Vagina (tissue), 2 donors: ENCODE data around the gene PET100. TPM values are rescaled to one million over a fixed set of nuclear protein-coding genes. Genes with fewer than 3 reads are reported as not detected.

Experiments
- DNase-seq, 2 donors: peaks; one replicate each; pipeline ENCODE4 v3.0.0-alpha.2; 2017; ENCODE audit errors: extremely low spot score in 2 of 2
- H3K27ac ChIP-seq: fragments of 200-600 bp; sonication (generic); one replicate; pipeline ENCODE4 v1.5.1; 2019
- H3K27me3 ChIP-seq: fragments of 200-600 bp; sonication (generic); one replicate; pipeline ENCODE4 v1.5.1; 2019
- H3K36me3 ChIP-seq, 2 donors: fragments of 200-600 bp; sonication (generic); one replicate each; pipeline ENCODE4 v1.5.1; 2017 to 2019
- H3K4me1 ChIP-seq: fragments of 200-600 bp; sonication (generic); one replicate; pipeline ENCODE4 v1.5.1; 2019
- H3K4me3 ChIP-seq, 2 donors: fragments of 200-600 bp; sonication (generic); 1 replicate in 1 of 2; 2 replicates in 1 of 2; pipeline ENCODE4 v1.5.1; 2016 to 2019
- H3K9me3 ChIP-seq: fragments of 200-600 bp; sonication (generic); one replicate; pipeline ENCODE4 v1.5.1; 2019
- POLR2A ChIP-seq, 2 donors: fragments of 450-650 bp; IDR thresholded peaks; one replicate each; pipeline ENCODE4 v1.6.1; 2017; ENCODE audit warnings: antibody characterized with exemption in 2 of 2, mild to moderate bottlenecking in 2 of 2, moderate library complexity in 2 of 2
- POLR2AphosphoS5 ChIP-seq, 2 donors: sonication (generic); formaldehyde crosslinking; IDR thresholded peaks; one replicate each; pipeline ENCODE4 v1.9.0; 2017; ENCODE audit warnings: antibody characterized with exemption in 2 of 2, mild to moderate bottlenecking in 2 of 2, low read depth in 1 of 2; ENCODE audit not compliant: insufficient read depth in 1 of 2
- intact Hi-C: fragments of 100-400 bp; cut with DNase I; formaldehyde crosslinking; loops from one replicate; pipeline ENCODE4 v1.15.1; 2023
- total RNA-seq: library from RNA; depleted of rRNA; stranded (reverse); fragments of >200 nt; gene quantifications from one replicate; pipeline ENCODE4 v1.2.3, GENCODE V29; 2016
- TF ChIP-seq, protein P1 (sequence below), 3 experiments: fragments of 450-650 bp in 2 of 3; fragments of 200-600 bp in 1 of 3; sonication (generic) in 1 of 3; IDR thresholded peaks; one replicate each; pipeline ENCODE4 v1.5.1; 2017 to 2019; ENCODE audit warnings: antibody characterized with exemption in 3 of 3, mild to moderate bottlenecking in 2 of 3, moderate library complexity in 2 of 3

Gene PET100
- total RNA-seq, 1 donor from 2014 or later = 16.7 TPM

DNA sequence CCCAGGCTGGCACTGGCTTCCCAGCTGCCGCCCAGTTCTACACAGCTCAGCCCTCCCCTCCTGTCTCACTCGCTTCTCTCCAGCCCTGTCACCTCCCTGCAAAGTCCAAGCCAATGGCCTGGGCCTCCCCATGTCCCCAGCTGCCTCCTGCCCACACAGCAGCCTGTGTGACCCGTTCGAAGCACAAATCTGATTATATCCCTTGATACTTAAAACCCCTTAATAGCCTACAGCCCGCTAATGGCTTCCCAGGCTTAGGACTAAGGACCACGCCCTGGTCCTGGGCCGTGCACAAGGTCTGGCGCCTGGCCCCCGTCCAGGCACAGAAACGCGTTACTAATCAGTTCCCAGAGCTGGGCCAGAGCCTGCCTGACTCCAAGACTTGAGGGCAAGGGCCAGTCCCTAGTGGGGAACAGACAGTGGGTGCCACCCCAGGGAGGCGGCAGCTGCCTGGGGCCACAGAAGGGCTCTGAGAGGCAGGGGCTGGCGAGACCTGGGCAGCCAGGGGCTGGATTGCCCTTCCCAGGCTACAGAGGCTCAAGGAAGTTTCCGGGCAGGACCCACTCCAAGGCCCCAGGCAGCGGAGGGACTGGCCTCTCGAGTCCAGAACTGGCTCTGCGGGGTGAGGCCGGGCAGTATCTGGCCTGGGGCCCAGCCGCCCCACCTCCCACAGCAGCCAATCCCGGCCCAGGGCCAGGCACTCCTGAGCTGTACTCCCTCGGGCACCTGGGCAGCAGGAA is 10.7 kb upstream of the PET100 start:
- Histone ChIP-seq H3K27ac (peak overlapping the region; percentile 39), H3K4me3 (no peak overlapping the region), H3K9me3 (no peaks in the 10 kb centered on the region), H3K4me1 (no peaks in the 10 kb centered on the region), H3K27me3 (no peaks in the 10 kb centered on the region), H3K36me3 (peaks cover 0 to 56% of the 10 kb centered on the region in 2 donors)
- TF ChIP-seq, protein P1, sequence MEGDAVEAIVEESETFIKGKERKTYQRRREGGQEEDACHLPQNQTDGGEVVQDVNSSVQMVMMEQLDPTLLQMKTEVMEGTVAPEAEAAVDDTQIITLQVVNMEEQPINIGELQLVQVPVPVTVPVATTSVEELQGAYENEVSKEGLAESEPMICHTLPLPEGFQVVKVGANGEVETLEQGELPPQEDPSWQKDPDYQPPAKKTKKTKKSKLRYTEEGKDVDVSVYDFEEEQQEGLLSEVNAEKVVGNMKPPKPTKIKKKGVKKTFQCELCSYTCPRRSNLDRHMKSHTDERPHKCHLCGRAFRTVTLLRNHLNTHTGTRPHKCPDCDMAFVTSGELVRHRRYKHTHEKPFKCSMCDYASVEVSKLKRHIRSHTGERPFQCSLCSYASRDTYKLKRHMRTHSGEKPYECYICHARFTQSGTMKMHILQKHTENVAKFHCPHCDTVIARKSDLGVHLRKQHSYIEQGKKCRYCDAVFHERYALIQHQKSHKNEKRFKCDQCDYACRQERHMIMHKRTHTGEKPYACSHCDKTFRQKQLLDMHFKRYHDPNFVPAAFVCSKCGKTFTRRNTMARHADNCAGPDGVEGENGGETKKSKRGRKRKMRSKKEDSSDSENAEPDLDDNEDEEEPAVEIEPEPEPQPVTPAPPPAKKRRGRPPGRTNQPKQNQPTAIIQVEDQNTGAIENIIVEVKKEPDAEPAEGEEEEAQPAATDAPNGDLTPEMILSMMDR (IDR thresholded peaks at IDR 0.05) = no peak
- TF ChIP-seq POLR2AphosphoS5 (IDR thresholded peaks at IDR 0.05; ENCODE audit: insufficient read depth in 1 of 2, low read depth in 1 of 2) = peak in 1 of 2 donors; percentile 21
- no peak for TF ChIP-seq POLR2A (IDR thresholded peaks at IDR 0.05)
- intact Hi-C loops = no loop called here
- no peak for DNase-seq

DNA sequence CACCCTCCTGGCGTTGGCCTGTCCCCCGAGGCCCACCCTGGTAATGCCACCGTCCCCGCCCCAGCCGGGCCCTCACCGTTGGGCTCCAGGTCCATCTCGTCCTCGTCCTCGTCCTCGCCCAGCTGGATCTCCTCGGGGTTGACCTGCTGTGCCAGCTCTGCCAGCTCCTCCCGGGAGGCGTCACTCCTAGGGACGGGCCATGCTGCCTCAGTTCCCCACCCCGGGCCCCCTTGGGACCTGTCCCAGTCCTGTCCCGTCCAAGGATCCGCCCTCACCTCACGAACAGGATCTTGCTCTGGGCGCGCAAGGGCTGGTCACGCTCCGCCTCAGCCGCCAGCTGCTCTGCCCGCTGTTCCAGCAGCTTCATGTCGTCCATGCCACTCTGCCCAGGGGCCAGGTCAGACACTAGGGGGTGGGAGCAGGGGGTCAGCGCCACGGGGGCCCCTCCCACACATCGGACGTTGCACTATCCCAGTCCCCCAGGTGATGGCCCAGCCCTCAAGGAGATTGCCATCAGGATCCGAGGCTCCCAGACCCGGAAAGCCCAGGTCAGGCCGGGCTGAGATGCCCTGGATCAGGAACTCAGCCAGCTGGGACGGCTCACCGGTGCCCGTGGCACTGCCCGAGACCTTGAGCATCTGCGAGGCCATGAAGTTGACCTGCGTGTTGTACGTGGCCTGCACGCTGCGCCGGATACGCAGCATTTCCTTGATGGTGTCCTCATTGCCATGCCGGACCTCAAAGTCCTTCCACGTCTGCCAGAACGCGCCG is 9.7 kb upstream of the PET100 start:
- DNase-seq = no peak
- Histone ChIP-seq H3K27ac (peak overlapping the region; percentile 39), H3K27me3 (no peaks in the 10 kb centered on the region), H3K4me1 (no peaks in the 10 kb centered on the region), H3K36me3 (peaks cover 0 to 65% of the 10 kb centered on the region in 2 donors), H3K4me3 (no peak overlapping the region), H3K9me3 (no peaks in the 10 kb centered on the region)
- intact Hi-C loops = no loop called here
- TF ChIP-seq, protein P1 (IDR thresholded peaks at IDR 0.05) = no peak
- TF ChIP-seq POLR2AphosphoS5 (IDR thresholded peaks at IDR 0.05; ENCODE audit: insufficient read depth in 1 of 2, low read depth in 1 of 2) (no peak), POLR2A (IDR thresholded peaks at IDR 0.05) (no peak)

DNA sequence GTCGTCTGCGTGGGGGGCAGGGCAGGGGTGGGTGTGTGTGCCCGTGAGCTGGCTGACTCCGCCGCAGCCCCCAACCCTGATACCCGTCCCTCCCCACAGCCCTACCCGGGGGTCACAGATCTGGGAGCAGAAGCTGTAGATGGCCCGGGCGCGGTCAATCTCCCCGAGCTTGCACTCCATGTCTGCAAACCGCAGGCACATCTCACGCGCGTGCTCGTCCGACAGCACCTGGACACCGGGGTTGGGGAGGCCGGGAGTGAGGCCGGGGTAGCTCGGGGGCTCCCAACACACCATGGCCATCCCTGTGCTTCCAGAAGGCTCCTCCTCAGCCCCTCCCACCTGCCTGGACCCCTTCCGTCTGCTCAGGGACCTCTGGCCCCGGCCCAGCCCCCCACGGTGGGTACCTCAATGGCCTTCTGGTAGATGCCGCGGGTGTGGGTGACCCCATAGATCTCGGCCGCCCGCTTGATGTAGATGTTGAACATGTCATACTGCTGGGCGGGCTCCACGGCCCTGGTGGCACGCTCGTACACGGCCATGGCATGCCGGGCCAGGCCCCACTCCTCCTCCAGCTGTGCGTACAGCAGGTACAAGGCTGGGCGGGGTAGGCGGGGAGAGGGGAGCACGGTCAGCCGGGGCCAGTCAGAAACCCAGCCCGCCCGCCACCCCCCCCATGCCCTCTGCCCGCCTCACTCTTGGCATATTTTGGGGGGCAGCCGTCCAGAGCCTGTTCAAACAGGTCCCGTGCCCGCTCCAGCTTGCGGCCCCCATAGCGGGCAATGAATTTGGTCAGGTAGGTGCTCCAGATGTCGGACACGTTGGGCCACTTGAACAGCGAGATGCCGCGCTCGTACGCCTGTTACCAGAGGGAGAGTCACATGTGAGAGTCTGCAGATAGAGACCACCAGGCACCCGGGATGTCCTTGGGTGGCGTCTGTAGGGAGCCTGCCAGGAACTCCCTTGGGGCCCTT is 8.9 kb upstream of the PET100 start:
- Histone ChIP-seq H3K9me3 (no peaks in the 10 kb centered on the region), H3K4me1 (no peaks in the 10 kb centered on the region), H3K27me3 (no peaks in the 10 kb centered on the region), H3K4me3 (no peak overlapping the region), H3K36me3 (peaks cover 0 to 73% of the 10 kb centered on the region in 2 donors), H3K27ac (no peak overlapping the region)
- intact Hi-C loops = no loop called here
- TF ChIP-seq, protein P1 (IDR thresholded peaks at IDR 0.05) = no peak
- TF ChIP-seq POLR2A (IDR thresholded peaks at IDR 0.05) = no peak
- no peak for TF ChIP-seq POLR2AphosphoS5 (IDR thresholded peaks at IDR 0.05; ENCODE audit: insufficient read depth in 1 of 2, low read depth in 1 of 2)
- DNase-seq = no peak

DNA sequence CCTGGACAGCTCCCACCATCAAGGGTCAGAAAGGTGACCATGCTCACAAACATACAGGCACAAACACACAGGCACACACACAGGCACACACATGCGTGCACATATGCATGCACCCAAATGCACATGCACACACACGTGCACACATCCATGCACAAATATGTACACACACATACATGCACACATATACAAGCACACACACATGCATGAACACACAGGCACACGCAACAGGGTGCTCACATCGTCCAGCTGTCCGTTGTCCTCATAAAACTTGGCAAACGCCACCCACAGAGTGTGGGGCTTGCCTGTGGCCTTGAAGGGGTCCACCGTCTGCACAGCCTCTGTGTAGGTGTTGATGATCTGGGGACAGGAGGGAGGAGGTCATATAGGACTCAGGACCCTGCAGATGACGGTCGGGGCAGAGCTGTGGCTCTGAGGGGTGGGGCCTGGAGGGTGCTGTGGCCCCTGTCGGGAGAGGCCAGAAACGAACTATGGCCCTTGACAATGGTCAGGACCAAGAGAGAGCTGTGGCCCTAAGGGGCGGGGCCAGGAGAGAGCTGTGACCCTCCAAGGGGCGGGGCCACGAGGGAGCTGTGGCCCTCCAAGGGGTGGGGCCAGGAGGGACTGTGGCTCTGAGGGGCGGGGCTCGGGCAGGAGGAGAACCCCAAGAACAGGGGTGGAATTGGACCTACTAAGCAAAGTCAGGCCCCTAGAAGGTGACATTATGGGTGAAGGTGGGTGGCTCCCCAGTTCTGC is 6.5 kb upstream of the PET100 start:
- TF ChIP-seq POLR2A (IDR thresholded peaks at IDR 0.05) = no peak
- peaks cover 0 to 84% of the 10 kb centered on the region in 2 donors for H3K36me3 ChIP-seq

More for the DNA sequence above, 6.5 kb upstream of the PET100 start:
- Histone ChIP-seq H3K4me3 (no peak overlapping the region), H3K9me3 (no peaks in the 10 kb centered on the region), H3K4me1 (peaks cover 13% of the 10 kb centered on the region), H3K27ac (no peak overlapping the region), H3K27me3 (no peaks in the 10 kb centered on the region)
- intact Hi-C loops = no loop called here
- no peak for DNase-seq
